IMR-90 (cell line): ENCODE measurements around the gene XAB2. TPM values are rescaled to one million over a fixed set of nuclear protein-coding genes. Genes with fewer than 3 reads are reported as not detected.
"Not testable (repeated sequence)": the region's sequence is repeated elsewhere in the genome, so short reads cannot be mapped to it uniquely, and the experiment has no call there.

ENCODE experiments used
- ATAC-seq: fragments of 200-7000 bp; cut with Tn5 transposase; 2 replicates; pipeline ENCODE4 v1.9.1; 2020; ENCODE audit warnings: low read depth, mild to moderate bottlenecking, moderate library complexity
- BruUV-seq: library from RNA; stranded (reverse); fragments of 400-500 nt; replicated peaks from 2 replicates; lab custom pipeline; 2021; lab: Mats Ljungman, UMichigan
- CTCF ChIA-PET: fragments of 300-600 bp; formaldehyde crosslinking; extraction: SDS; loops from one replicate; lab custom pipeline; 2021; ENCODE audit warnings: antibody characterized with exemption; lab: Yijun Ruan, JAX
- POLR2A ChIA-PET: fragments of 300-600 bp; sonication (Branson Sonifier 250); formaldehyde crosslinking; loops from one replicate; lab custom pipeline; 2022; ENCODE audit warnings: antibody characterized with exemption; ENCODE audit not compliant: unreplicated experiment; lab: Charles Lee
- DNase-seq: peaks from one replicate; pipeline ENCODE4 v3.0.0; 2013
- H2AFZ ChIP-seq: replicated peaks from 2 replicates; pipeline ENCODE3; 2013; ENCODE audit warnings: low read length, mild to moderate bottlenecking; ENCODE audit not compliant: poor library complexity
- H2AK5ac ChIP-seq: 2 replicates; pipeline ENCODE4 v1.6.1; 2013; ENCODE audit warnings: low read depth, low read length, inconsistent platforms
- H2AK9ac ChIP-seq: replicated peaks from 2 replicates; pipeline ENCODE3; 2013; ENCODE audit warnings: mild to moderate bottlenecking, low read depth, low read length, moderate library complexity; ENCODE audit not compliant: poor library complexity
- H2BK120ac ChIP-seq: 2 replicates; pipeline ENCODE4 v1.6.1; 2013; ENCODE audit warnings: low read depth, low read length, inconsistent platforms
- H2BK15ac ChIP-seq: 3 replicates; pipeline ENCODE4 v1.6.1; 2013; ENCODE audit warnings: low read depth, low read length, inconsistent platforms
- H2BK20ac ChIP-seq: 2 replicates; pipeline ENCODE4 v1.6.1; 2013; ENCODE audit warnings: low read depth, mild to moderate bottlenecking, inconsistent platforms, low read length, moderate library complexity
- H2BK5ac ChIP-seq: 2 replicates; pipeline ENCODE4 v1.6.1; 2013; ENCODE audit warnings: mild to moderate bottlenecking, low read depth, low read length, inconsistent platforms; ENCODE audit not compliant: poor library complexity, severe bottlenecking
- H3K14ac ChIP-seq: replicated peaks from 2 replicates; pipeline ENCODE4 v1.6.1; 2013; ENCODE audit warnings: low read depth, low read length, inconsistent platforms
- H3K18ac ChIP-seq: 2 replicates; pipeline ENCODE4 v1.6.1; 2013; ENCODE audit warnings: low read depth, low read length, control low read depth
- H3K23ac ChIP-seq: 2 replicates; pipeline ENCODE4 v1.6.1; 2013; ENCODE audit warnings: low read depth, low read length, inconsistent platforms
- H3K27ac ChIP-seq: 2 replicates; pipeline ENCODE4 v1.5.1; 2013; ENCODE audit warnings: mild to moderate bottlenecking, control low read depth, low read length; ENCODE audit not compliant: insufficient read depth
- H3K27me3 ChIP-seq: 2 replicates; pipeline ENCODE4 v1.6.1; 2013; ENCODE audit warnings: low read length; ENCODE audit not compliant: control insufficient read depth, insufficient read depth
- H3K36me3 ChIP-seq: 2 replicates; pipeline ENCODE4 v1.6.1; 2013; ENCODE audit warnings: low read length, mixed read lengths; ENCODE audit not compliant: control insufficient read depth, insufficient read depth
- H3K4ac ChIP-seq: 2 replicates; pipeline ENCODE4 v1.6.1; 2013; ENCODE audit warnings: low read depth, low read length, inconsistent platforms
- H3K4me1 ChIP-seq: 2 replicates; pipeline ENCODE4 v1.6.1; 2013; ENCODE audit warnings: low read length, mixed read lengths; ENCODE audit not compliant: control insufficient read depth, insufficient read depth
- H3K4me2 ChIP-seq: 2 replicates; pipeline ENCODE4 v1.6.1; 2013; ENCODE audit warnings: low read depth, mild to moderate bottlenecking, control low read depth, low read length, moderate library complexity
- H3K4me3 ChIP-seq: 2 replicates; pipeline ENCODE4 v1.5.1; 2013; ENCODE audit warnings: low read depth, mild to moderate bottlenecking, control low read depth, low read length, moderate library complexity; ENCODE audit not compliant: insufficient read depth
- H3K56ac ChIP-seq: 2 replicates; pipeline ENCODE4 v1.6.1; 2013; ENCODE audit warnings: low read length, inconsistent platforms; ENCODE audit not compliant: insufficient read depth; ENCODE audit errors: extremely low read depth
- H3K79me1 ChIP-seq, 2 experiments: 2 replicates each; pipeline ENCODE4 v1.6.1; 2013; ENCODE audit warnings: low read length in 2 of 2, inconsistent platforms in 1 of 2, low read depth in 1 of 2
- H3K9ac ChIP-seq: 2 replicates; pipeline ENCODE4 v1.6.1; 2013; ENCODE audit warnings: low read depth, low read length, control low read depth
- H3K9me1 ChIP-seq: 2 replicates; pipeline ENCODE4 v1.6.1; 2013; ENCODE audit warnings: low read length, inconsistent platforms; ENCODE audit not compliant: insufficient read depth
- H3K9me3 ChIP-seq: 2 replicates; pipeline ENCODE4 v1.6.1; 2013; ENCODE audit warnings: low read length; ENCODE audit not compliant: control insufficient read depth, insufficient read depth
- H4K20me1 ChIP-seq: 2 replicates; pipeline ENCODE4 v1.6.1; 2013; ENCODE audit warnings: low read length, inconsistent platforms; ENCODE audit not compliant: insufficient read depth
- H4K5ac ChIP-seq: 2 replicates; pipeline ENCODE4 v1.6.1; 2013; ENCODE audit warnings: mild to moderate bottlenecking, low read depth, low read length, control low read depth
- H4K8ac ChIP-seq, 2 experiments: 2 replicates each; pipeline ENCODE4 v1.6.1; 2013; ENCODE audit warnings: low read depth in 2 of 2, low read length in 2 of 2, control low read depth in 1 of 2, inconsistent platforms in 1 of 2
- H4K91ac ChIP-seq: 2 replicates; pipeline ENCODE4 v1.6.1; 2013; ENCODE audit warnings: low read depth, low read length, inconsistent platforms; ENCODE audit not compliant: insufficient read depth
- WGBS, 2 experiments: methylation state at CpG; one replicate each; pipeline versions ENCODE4 v1.1.5 to v1.1.7; 2013; ENCODE audit warnings: missing lambda C conversion rate in 2 of 2; ENCODE audit not compliant: insufficient read length in 1 of 2; ENCODE audit errors: extremely low coverage in 2 of 2; 5-methylcytosine and 5-hydroxymethylcytosine counted together
- dilution Hi-C: fragments of 300-500 bp; cut with HindIII; formaldehyde crosslinking; loops from one replicate; pipeline ENCODE4 v1.14.3; 2018; ENCODE audit warnings: low sequenced_read_pairs; ENCODE audit not compliant: unreplicated experiment
- in situ Hi-C: fragments of 300-500 bp; cut with MboI; formaldehyde crosslinking; loops from 3 replicates; pipeline ENCODE4 v1.14.3; 2019; ENCODE audit warnings: low sequenced_read_pairs, inconsistent platforms, mixed read lengths
- intact Hi-C: fragments of 100-400 bp; cut with micrococcal nuclease; formaldehyde crosslinking; loops from 2 replicates; pipeline ENCODE4 v1.10.0; 2022
- polyA plus RNA-seq, 3 experiments: library from polyadenylated mRNA; depleted of rRNA; stranded (reverse); fragments of >200 nt; gene quantifications; 2 replicates each; pipeline ENCODE4 v1.2.3, GENCODE V29; 2012; ENCODE audit warnings: low replicate concordance in 1 of 3
- total RNA-seq: library from RNA; depleted of rRNA; stranded (reverse); fragments of >200 nt; gene quantifications from 2 replicates; pipeline ENCODE4 v1.2.3, GENCODE V29; 2012

Gene XAB2
- total and polyA plus RNA-seq, 2 of the 4 experiments (the other 2 are of a cell fraction), result 29.9 to 34.4 TPM

DNA sequence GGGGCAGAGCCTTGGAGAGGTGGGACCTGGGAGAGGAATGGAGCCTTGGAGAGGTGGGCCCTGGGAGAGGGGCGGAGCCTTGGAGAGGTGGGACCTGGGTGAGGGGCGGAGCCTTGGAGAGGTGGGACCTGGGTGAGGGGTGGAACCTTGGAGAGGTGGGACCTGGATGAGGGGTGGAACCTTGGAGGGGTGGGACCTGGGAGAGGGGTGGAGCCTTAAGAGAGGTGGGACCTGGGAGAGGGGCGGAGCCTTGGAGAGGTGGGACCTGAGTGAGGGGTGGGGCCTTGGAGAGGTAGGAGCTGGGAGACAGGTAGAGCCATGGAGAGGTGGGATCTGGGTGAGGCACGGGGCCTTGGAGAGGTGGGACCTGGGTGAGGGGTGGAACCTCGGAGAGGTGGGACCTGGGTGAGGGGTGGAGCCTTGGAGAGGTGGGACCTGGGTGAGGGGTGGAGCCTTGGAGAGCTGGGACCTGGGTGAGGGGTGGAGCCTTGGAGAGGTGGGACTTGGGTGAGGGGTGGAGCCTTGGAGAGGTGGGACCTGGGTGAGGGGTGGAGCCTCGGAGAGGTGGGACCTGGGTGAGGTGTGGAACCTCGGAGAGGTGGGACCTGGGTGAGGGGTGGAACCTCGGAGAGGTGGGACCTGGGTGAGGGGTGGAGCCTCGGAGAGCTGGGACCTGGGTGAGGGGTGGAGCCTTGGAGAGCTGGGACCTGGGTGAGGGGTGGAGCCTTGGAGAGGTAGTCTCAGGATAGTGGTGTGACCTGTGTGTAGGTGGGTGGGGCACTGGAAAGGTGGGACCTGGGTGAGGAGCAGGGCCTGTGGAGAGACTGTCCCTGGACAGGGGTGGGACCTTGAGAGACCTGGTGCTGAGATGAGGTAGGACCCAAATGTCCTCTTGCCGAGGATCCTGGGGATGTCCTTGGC lies 14.5 kb upstream of the XAB2 start:
- H4K8ac ChIP-seq, H4K5ac ChIP-seq, H4K20me1 ChIP-seq, H3K4me2 ChIP-seq, H3K14ac ChIP-seq, H2AFZ ChIP-seq, H3K27ac ChIP-seq, H2BK120ac ChIP-seq, dilution Hi-C loops, H3K9me1 ChIP-seq, H3K9ac ChIP-seq, H2BK20ac ChIP-seq, BruUV-seq, H3K18ac ChIP-seq, intact Hi-C loops, in situ Hi-C loops, H3K23ac ChIP-seq, CTCF ChIA-PET, H2BK15ac ChIP-seq, H3K4me3 ChIP-seq, H2AK9ac ChIP-seq, ATAC-seq, H3K4me1 ChIP-seq, H2BK5ac ChIP-seq, H3K9me3 ChIP-seq, H3K36me3 ChIP-seq, H3K56ac ChIP-seq, H2AK5ac ChIP-seq, DNase-seq, H3K79me1 ChIP-seq, POLR2A ChIA-PET, H4K91ac ChIP-seq, H3K27me3 ChIP-seq, H3K4ac ChIP-seq: not testable (repeated sequence)
- WGBS, 2 experiments, result 72% methylated on average over 7 of the region's 10 CpGs; no CpG with 5 or more reads in 1 of the 2 experiments
